Muscle of arm (tissue), 14 donors: Measurements from ENCODE around the gene KAT2A. TPM values are rescaled to one million over a fixed set of nuclear protein-coding genes. Genes with fewer than 3 reads are reported as not detected.
"Not testable (repeated sequence)": the region's sequence is repeated elsewhere in the genome, so short reads cannot be mapped to it uniquely, and the experiment has no call there.

ENCODE experiments used
- DNase-seq: peaks from one replicate; pipeline ENCODE4 v3.0.0-alpha.2; 2013
- long read RNA-seq, 11 donors: transcript quantifications; one replicate each; lab custom pipeline, GENCODE V29; 2026
- polyA plus RNA-seq, 12 donors: library from polyadenylated mRNA; unstranded; fragments of 120-200 nt; gene quantifications; one replicate each; pipeline ENCODE4 v1.2.1, GENCODE V29; 2013; ENCODE audit not compliant: insufficient read length in 12 of 12

KAT2A gene
- polyA plus RNA-seq, result 10 to 100 TPM in 11 of 12 donors, not detected in 1; 34.3 to 69.5 (median 40.3) TPM
- long read RNA-seq, donor 1, partial matches to known transcripts, result 0 of 7 reads
- long read RNA-seq, donor 1, other reads (novel, unspliced or antisense), result 0 of 7 reads
- long read RNA-seq, donor 2, transcript KAT2A-202 (18 exons, 2,990 nt), result major isoform, 6 of 10 reads
- long read RNA-seq, donor 2, partial matches to known transcripts, result 0 of 10 reads
- long read RNA-seq, donor 2, other reads (novel, unspliced or antisense), result 0 of 10 reads
- long read RNA-seq, donor 3, partial matches to known transcripts, result 0 of 4 reads
- long read RNA-seq, donor 3, other reads (novel, unspliced or antisense), result 0 of 4 reads
- long read RNA-seq, donor 4, partial matches to known transcripts, result 0 of 5 reads
- long read RNA-seq, donor 4, other reads (novel, unspliced or antisense), result 0 of 5 reads
- long read RNA-seq, donor 5, transcript KAT2A-202 (18 exons, 2,990 nt), result major isoform, 8 of 10 reads
- long read RNA-seq, donor 5, partial matches to known transcripts, result 0 of 10 reads
- long read RNA-seq, donor 5, other reads (novel, unspliced or antisense), result 0 of 10 reads
- long read RNA-seq, donor 6, partial matches to known transcripts, result 5 of 11 reads
- long read RNA-seq, donor 6, other reads (novel, unspliced or antisense), result 0 of 11 reads
- long read RNA-seq, donor 7, partial matches to known transcripts, result 0 of 1 reads
- long read RNA-seq, donor 7, other reads (novel, unspliced or antisense), result 0 of 1 reads
- long read RNA-seq, donor 8, partial matches to known transcripts, result 10 of 14 reads
- long read RNA-seq, donor 8, other reads (novel, unspliced or antisense), result 0 of 14 reads
- long read RNA-seq, donor 9, partial matches to known transcripts, result 5 of 7 reads
- long read RNA-seq, donor 9, other reads (novel, unspliced or antisense), result 0 of 7 reads
- long read RNA-seq, donor 10, partial matches to known transcripts, result 0 of 5 reads
- long read RNA-seq, donor 10, other reads (novel, unspliced or antisense), result 0 of 5 reads
- long read RNA-seq, donor 11, partial matches to known transcripts, result 0 of 4 reads
- long read RNA-seq, donor 11, other reads (novel, unspliced or antisense), result 0 of 4 reads

GRCh38 chr17:42120770-42121769 is at the start of gene KAT2A:
Gene KAT2A (minus strand): TSS chr17:42121367. CDS start chr17:42121304, 63 bp downstream.
- DNase-seq, result peak; percentile 90

GRCh38 chr17:42169351-42169750 is 48.2 kb upstream of the KAT2A start:
- no peak for DNase-seq

- DNase-seq, result no peak
Observed at GRCh38 chr17:42167807-42168206, 46.6 kb upstream of the KAT2A start.

GRCh38 chr17:42166196-42166763 is 45.1 kb upstream of the KAT2A start:
- DNase-seq, result no peak

DNA sequence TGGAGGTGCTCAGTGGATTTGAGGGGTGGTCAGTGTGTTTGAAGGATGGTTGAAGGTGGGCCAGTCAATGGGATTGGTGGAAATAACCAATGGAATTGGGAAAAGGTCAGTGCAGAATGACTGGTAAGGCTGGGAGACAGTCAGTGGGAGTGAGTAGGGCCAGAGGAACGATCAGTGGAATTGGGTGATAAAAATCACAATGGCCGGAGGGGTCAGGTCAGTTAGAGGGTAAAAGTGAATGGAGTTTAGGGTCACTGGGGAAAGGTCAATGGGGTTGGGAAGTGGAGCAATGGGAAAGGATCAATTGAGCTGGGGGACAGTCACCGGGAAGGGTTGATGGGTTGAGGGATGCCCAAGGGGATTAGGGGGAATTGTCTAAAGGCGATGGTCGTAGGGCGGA is 44.6 kb upstream of the KAT2A start:
- no peak for DNase-seq

- DNase-seq, result no peak
Observed at GRCh38 chr17:42163696-42164407, 42.7 kb upstream of the KAT2A start.

GRCh38 chr17:42163113-42163512 is 41.9 kb upstream of the KAT2A start:
- DNase-seq, result no peak

GRCh38 chr17:42160531-42160910 is 39.4 kb upstream of the KAT2A start:
- DNase-seq, result no peak

DNA sequence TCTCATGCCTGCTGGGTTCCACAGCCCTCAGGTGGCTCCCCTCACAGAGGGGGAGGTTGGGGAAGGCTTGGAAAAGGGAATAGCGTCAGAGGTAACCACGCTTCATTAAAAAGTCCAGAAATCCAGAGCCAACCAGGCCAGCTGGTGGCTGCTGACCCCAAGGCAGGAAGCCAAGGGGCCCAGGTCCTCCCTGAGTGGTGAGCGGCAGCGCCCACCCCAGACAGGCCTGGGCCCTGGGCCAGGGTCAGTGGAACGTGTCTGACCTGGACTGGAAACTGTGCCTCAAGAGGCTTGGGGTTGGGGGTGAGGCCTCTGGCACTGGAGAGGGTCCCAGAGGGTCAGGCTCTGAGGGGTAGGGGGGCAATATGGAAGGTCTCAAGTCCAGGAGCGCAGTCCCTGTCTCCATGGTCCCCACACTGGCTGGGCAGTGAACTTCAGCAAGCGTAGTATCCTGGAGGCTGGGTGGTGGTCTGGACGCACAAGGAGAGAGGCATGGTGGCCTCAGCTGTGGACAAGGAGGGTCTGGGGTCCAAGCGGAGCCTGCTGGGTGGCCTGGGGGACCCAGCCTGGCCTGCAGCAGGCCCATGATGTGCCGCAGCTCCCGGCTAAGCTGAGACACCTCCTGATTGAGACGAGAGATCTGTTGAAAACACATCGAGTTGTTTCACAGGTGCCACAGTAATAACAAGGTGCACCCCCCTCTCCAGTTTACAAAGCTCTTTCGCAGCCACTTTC is 38.8 kb upstream of the KAT2A start:
- DNase-seq, result no peak

- no peak for DNase-seq
Observed at GRCh38 chr17:42155614-42156045, 34.5 kb upstream of the KAT2A start.

GRCh38 chr17:42153919-42154742 is 33.0 kb upstream of the KAT2A start:
- no peak for DNase-seq

- no peak for DNase-seq
Observed at GRCh38 chr17:42146911-42147607, 25.9 kb upstream of the KAT2A start.

GRCh38 chr17:42143138-42143537 is 22.0 kb upstream of the KAT2A start:
- DNase-seq, result not testable (repeated sequence)

DNA sequence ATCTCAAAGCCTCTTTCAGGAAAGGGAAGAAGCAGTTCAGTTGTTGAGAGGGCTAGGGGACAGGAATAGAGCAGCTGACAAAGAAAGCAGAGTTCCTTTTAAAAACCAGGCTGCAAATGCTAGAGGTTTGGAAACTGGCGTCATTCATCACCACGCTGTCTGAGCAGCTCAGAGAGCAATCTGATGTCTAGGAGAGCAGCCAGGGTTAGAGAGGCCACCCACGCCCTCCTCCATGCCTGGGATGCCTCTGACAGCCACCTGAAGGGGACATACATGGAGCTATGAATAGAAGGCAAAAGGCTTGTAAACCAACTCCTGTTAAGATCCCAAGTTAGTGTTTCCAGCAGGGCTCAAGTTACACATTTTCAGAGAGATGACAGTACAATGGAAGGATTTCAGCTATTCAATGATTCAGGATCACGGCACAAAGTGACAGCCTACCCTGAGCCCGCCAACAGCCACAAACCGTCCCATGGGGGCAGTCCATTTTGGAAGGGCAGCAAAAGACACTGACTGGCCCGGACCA is 21.3 kb upstream of the KAT2A start:
- no peak for DNase-seq

- DNase-seq, result no peak
Observed at GRCh38 chr17:42141382-42141781, 20.2 kb upstream of the KAT2A start.

- not testable (repeated sequence) for DNase-seq
Observed at GRCh38 chr17:42140690-42141089, 19.5 kb upstream of the KAT2A start.

DNA sequence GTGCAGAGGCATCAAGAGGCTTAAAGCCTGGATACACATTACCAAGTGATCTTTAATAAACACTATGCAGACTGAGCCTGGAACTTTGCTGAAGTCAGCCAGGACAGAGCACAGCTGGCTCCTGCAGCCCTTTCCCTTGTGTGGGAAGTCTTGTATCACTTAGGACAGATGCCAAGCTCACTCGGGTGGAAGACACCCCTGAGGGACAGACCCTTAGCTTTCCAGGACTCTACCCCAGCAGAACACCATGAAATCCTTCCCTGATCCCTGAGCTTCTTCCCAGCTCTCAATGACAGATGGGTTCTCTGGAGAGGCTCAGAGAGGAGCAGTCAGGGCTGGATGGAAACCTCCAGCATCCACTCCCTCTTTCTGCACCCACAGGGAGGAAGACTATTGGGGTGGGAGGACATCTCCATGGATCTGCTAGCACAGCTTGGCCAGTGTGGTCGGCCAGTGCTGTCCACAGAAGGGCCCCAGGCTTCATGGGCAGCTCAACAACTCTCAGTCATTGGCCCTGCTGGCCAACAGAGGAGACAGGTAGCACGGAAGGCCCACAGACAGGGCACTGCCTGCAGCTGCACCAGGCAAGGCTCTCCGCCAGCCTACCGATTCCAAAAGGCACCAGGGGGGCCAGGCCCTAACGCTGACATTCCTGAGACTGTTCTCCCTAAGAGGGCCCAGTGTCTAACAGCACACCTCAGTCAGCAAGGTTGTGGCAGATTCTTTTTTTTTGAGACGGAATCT is 17.8 kb upstream of the KAT2A start:
- no peak for DNase-seq
